ENCODE data around the gene OSER1. TPM values are rescaled to one million over a fixed set of nuclear protein-coding genes. Genes with fewer than 3 reads are reported as not detected.

OSER1 gene
- polyA plus RNA-seq, 1 donor (not counting 4 experiments of a cell fraction or from before 2014, with no cell fraction given): 41.5 TPM

GRCh38 chr20:44256961-44257360 lies 46.4 kb upstream of the OSER1 start:
- DNase-seq (ENCODE audit: low read depth, low spot score): no peak
- Histone ChIP-seq H3K9me1 (ENCODE audit: control insufficient read depth, extremely low read depth, insufficient read depth, low read length) (no peaks in the 10 kb centered on the region), H2AFZ (ENCODE audit: control insufficient read depth, low read length) (no peak overlapping the region), H3K79me2 (ENCODE audit: control insufficient read depth, insufficient read depth, low read length) (no peaks in the 10 kb centered on the region), H3K4me2 (ENCODE audit: control insufficient read depth, extremely low read depth, insufficient read depth, low read depth, low read length) (no peak overlapping the region), H3K27me3 (ENCODE audit: control insufficient read depth, extremely low read depth, insufficient read depth, low read length) (no peaks in the 10 kb centered on the region), H3K27ac (ENCODE audit: control insufficient read depth, insufficient read depth, low read length) (no peak overlapping the region), H3K36me3 (ENCODE audit: control insufficient read depth in 2 of 2, extremely low read depth in 1 of 2, insufficient read depth in 2 of 2, low read length in 2 of 2) (no peaks in the 10 kb centered on the region), H3K9ac (ENCODE audit: control insufficient read depth, extremely low read depth, insufficient read depth, low read length) (no peak overlapping the region), H3K4me3 (ENCODE audit: control insufficient read depth in 2 of 3, extremely low read depth in 1 of 3, insufficient read depth in 2 of 3, low read depth in 1 of 3, low read length in 3 of 3) (no peak overlapping the region), H4K20me1 (ENCODE audit: control insufficient read depth, extremely low read depth, insufficient read depth, low read length) (no peaks in the 10 kb centered on the region), H3K9me3 (ENCODE audit: control insufficient read depth, low read depth, low read length) (no peaks in the 10 kb centered on the region), H3K4me1 (ENCODE audit: control insufficient read depth, extremely low read depth, insufficient read depth, low read length) (no peaks in the 10 kb centered on the region)
- TF ChIP-seq CTCF (optimal IDR thresholded peaks at IDR 0.05 in 1 of 3, IDR thresholded peaks at IDR 0.05 in 1 of 3, conservative IDR thresholded peaks at IDR 0.05 in 1 of 3; ENCODE audit: extremely low read depth in 1 of 3, insufficient read depth in 2 of 3, low read length in 3 of 3) (no peak), EZH2 (IDR thresholded peaks at IDR 0.05; ENCODE audit: low read length) (no peak)
- FAIRE-seq: no peak
- dilution Hi-C loops (cut with MboI; ENCODE audit: extremely low pct_ligation_motif_present, low sequenced_read_pairs): no loop called here

- FAIRE-seq (no peak), DNase-seq (ENCODE audit: low read depth, low spot score) (no peak)
- H3K36me3 ChIP-seq (ENCODE audit: control insufficient read depth in 2 of 2, extremely low read depth in 1 of 2, insufficient read depth in 2 of 2, low read length in 2 of 2): no peaks in the 10 kb centered on the region
- dilution Hi-C loops (cut with MboI; ENCODE audit: extremely low pct_ligation_motif_present, low sequenced_read_pairs): no loop called here
- no peak overlapping the region for H2AFZ ChIP-seq (ENCODE audit: control insufficient read depth, low read length)
- H3K27ac ChIP-seq (ENCODE audit: control insufficient read depth, insufficient read depth, low read length): no peak overlapping the region
- TF ChIP-seq CTCF (optimal IDR thresholded peaks at IDR 0.05 in 1 of 3, IDR thresholded peaks at IDR 0.05 in 1 of 3, conservative IDR thresholded peaks at IDR 0.05 in 1 of 3; ENCODE audit: extremely low read depth in 1 of 3, insufficient read depth in 2 of 3, low read length in 3 of 3) (no peak), EZH2 (IDR thresholded peaks at IDR 0.05; ENCODE audit: low read length) (no peak)
- no peak overlapping the region for H3K4me2 ChIP-seq (ENCODE audit: control insufficient read depth, extremely low read depth, insufficient read depth, low read depth, low read length)
- H4K20me1 ChIP-seq (ENCODE audit: control insufficient read depth, extremely low read depth, insufficient read depth, low read length): no peaks in the 10 kb centered on the region
- H3K27me3 ChIP-seq (ENCODE audit: control insufficient read depth, extremely low read depth, insufficient read depth, low read length): no peaks in the 10 kb centered on the region
- H3K9me1 ChIP-seq (ENCODE audit: control insufficient read depth, extremely low read depth, insufficient read depth, low read length): no peaks in the 10 kb centered on the region
- no peaks in the 10 kb centered on the region for H3K4me1 ChIP-seq (ENCODE audit: control insufficient read depth, extremely low read depth, insufficient read depth, low read length)
- H3K79me2 ChIP-seq (ENCODE audit: control insufficient read depth, insufficient read depth, low read length): no peaks in the 10 kb centered on the region
- no peaks in the 10 kb centered on the region for H3K9me3 ChIP-seq (ENCODE audit: control insufficient read depth, low read depth, low read length)
- H3K9ac ChIP-seq (ENCODE audit: control insufficient read depth, extremely low read depth, insufficient read depth, low read length): no peak overlapping the region
- no peak overlapping the region for H3K4me3 ChIP-seq (ENCODE audit: control insufficient read depth in 2 of 3, extremely low read depth in 1 of 3, insufficient read depth in 2 of 3, low read depth in 1 of 3, low read length in 3 of 3)
Measured at GRCh38 chr20:44255942-44256341, 45.4 kb upstream of the OSER1 start.
